Measurements from ENCODE around the gene GRIN1. TPM values are rescaled to one million over a fixed set of nuclear protein-coding genes. Genes with fewer than 3 reads are reported as not detected.

GRIN1 gene
- total RNA-seq, 6 experiments from 2014 or later = not detected

DNA sequence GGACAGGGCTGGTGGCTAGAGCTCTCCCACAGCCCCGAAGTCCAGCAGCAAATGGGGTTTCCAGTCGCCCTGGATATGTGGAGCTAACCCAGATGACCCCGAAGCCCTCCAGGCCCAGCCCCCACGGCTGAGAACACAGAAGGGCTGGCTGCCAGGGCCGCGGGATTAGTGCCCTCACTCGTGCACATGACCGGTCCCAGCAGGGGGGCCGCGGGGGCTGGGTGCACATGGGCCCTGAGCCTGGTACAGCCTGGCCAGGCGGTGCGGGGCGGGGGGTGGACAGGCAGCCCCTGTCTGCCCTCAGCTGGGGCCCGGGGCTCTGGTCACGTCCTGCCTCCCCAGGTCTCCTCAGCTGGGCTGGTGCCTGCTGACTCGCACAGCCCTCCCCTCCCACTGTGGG, 55.4 kb downstream of the GRIN1 start:
- peak in 2 of 3 donors; percentile 77 to 78 for DNase-seq
- H3K4me3 ChIP-seq = peak overlapping the region in 2 of 3 donors; percentile 4
- intact Hi-C loops (cut with DNase I) = no loop called here

GRCh38 chr9:137194909-137195308, 56.0 kb downstream of the GRIN1 start:
- H3K36me3 ChIP-seq = peaks cover 0 to 9% (median 0%) of the 10 kb centered on the region in 4 donors
- TF ChIP-seq POLR2A (IDR thresholded peaks at IDR 0.05) = no peak
- TF ChIP-seq, protein P1, sequence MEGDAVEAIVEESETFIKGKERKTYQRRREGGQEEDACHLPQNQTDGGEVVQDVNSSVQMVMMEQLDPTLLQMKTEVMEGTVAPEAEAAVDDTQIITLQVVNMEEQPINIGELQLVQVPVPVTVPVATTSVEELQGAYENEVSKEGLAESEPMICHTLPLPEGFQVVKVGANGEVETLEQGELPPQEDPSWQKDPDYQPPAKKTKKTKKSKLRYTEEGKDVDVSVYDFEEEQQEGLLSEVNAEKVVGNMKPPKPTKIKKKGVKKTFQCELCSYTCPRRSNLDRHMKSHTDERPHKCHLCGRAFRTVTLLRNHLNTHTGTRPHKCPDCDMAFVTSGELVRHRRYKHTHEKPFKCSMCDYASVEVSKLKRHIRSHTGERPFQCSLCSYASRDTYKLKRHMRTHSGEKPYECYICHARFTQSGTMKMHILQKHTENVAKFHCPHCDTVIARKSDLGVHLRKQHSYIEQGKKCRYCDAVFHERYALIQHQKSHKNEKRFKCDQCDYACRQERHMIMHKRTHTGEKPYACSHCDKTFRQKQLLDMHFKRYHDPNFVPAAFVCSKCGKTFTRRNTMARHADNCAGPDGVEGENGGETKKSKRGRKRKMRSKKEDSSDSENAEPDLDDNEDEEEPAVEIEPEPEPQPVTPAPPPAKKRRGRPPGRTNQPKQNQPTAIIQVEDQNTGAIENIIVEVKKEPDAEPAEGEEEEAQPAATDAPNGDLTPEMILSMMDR (IDR thresholded peaks at IDR 0.05) = no peak
- DNase-seq (no peak), ATAC-seq (peak in 2 of 4 donors; percentile 1 to 5)
- intact Hi-C loops (cut with DNase I) = no loop called here
- H3K27me3 ChIP-seq = no peaks in the 10 kb centered on the region
- H3K4me3 ChIP-seq = peak overlapping the region; percentile 4 to 19 (median 7)
- peak overlapping the region in 1 of 3 donors; percentile 55 for H3K27ac ChIP-seq
- H3K9me3 ChIP-seq = no peaks in the 10 kb centered on the region
- peaks cover 0 to 59% (median 23%) of the 10 kb centered on the region in 4 donors for H3K4me1 ChIP-seq
- WGBS (ENCODE audit: insufficient coverage, low coverage, low lambda C conversion rate, missing lambda C conversion rate) = 48% methylated on average over 7 of the region's 10 CpGs

More for the DNA sequence above, 55.4 kb downstream of the GRIN1 start:
- H3K36me3 ChIP-seq = peaks cover 0 to 10% (median 0%) of the 10 kb centered on the region in 4 donors
- H3K4me1 ChIP-seq = peaks cover 0 to 62% (median 25%) of the 10 kb centered on the region in 4 donors
- peak overlapping the region in 1 of 3 donors; percentile 55 for H3K27ac ChIP-seq
- ATAC-seq = peak in 2 of 4 donors; percentile 30 to 32
- WGBS (ENCODE audit: insufficient coverage, low coverage, low lambda C conversion rate, missing lambda C conversion rate) = 26% methylated on average over 7 of the region's 16 CpGs
- H3K9me3 ChIP-seq = no peaks in the 10 kb centered on the region
- no peak for TF ChIP-seq POLR2A (IDR thresholded peaks at IDR 0.05)
- TF ChIP-seq, protein P1 (IDR thresholded peaks at IDR 0.05) = no peak
- H3K27me3 ChIP-seq = no peaks in the 10 kb centered on the region

- no peaks in the 10 kb centered on the region for H3K27me3 ChIP-seq
- H3K4me1 ChIP-seq = peaks cover 0 to 53% (median 19%) of the 10 kb centered on the region in 4 donors
- TF ChIP-seq, protein P1 (IDR thresholded peaks at IDR 0.05) = no peak
- TF ChIP-seq POLR2A (IDR thresholded peaks at IDR 0.05) = no peak
- peaks cover 0 to under 1% (median 0%) of the 10 kb centered on the region in 4 donors for H3K36me3 ChIP-seq
- ATAC-seq (peak in 3 of 4 donors; percentile 2 to 12 (median 10)), DNase-seq (peak in 2 of 3 donors; percentile 72 to 74)
- peak overlapping the region; percentile 7 to 57 (median 19) for H3K4me3 ChIP-seq
- WGBS (ENCODE audit: insufficient coverage, low coverage, low lambda C conversion rate, missing lambda C conversion rate) = 27% methylated on average over 6 of the region's 21 CpGs
- no peaks in the 10 kb centered on the region for H3K9me3 ChIP-seq
- peak overlapping the region in 1 of 3 donors; percentile 71 for H3K27ac ChIP-seq
- intact Hi-C loops (cut with DNase I) = no loop called here
Observed at GRCh38 chr9:137195525-137196220, 56.7 kb downstream of the GRIN1 start.

DNA sequence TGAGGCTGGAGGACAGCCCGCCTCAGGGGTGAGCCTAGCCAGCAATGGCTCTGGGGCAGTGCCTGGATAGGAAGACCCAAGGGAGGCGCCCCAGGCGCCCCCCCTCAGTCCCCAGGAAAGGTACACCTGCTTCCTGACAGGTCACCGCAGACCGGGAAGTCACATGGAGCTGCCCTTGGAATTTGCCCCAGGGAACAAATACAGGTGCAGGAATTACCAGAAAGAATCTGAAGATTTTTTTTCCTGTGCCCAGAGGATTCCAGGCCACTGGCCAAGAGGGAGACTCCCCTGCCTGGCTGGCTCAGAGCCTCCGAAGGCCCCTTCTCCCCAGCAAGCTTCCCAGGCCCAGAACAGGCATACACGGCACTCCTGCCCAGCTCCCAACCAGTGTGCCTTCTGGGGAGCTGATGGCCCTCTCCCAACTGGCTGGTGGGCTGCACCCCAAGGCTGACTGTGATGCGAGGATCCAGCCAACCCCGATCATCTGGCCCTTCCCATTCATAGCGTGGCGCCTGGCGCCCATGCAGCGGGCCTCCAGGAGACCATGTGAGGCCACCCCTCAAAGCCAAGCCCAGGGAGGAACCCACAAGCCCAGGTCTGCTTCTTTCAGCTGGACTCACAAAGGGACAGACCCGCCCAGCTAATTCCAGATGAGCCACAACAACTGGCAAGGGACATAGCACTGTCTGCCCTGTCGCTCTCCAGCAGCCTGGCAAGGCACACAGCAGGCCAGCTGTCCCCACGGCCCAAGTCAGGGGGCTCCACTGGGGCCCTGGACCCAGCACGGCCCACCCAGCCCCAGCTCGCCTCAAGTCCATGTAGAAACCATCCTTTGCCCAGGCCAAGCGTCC, 59.3 kb downstream of the GRIN1 start:
- Histone ChIP-seq H3K4me3 (peak overlapping the region; percentile 54 to 73 (median 57)), H3K9me3 (no peaks in the 10 kb centered on the region), H3K27ac (peak overlapping the region; percentile 56 to 72 (median 71)), H3K36me3 (no peaks in the 10 kb centered on the region), H3K27me3 (no peaks in the 10 kb centered on the region), H3K4me1 (peaks cover 0 to 75% (median 27%) of the 10 kb centered on the region in 4 donors)
- intact Hi-C loops (cut with DNase I) = no loop called here
- peak; percentile 2 to 38 (median 13) for ATAC-seq
- TF ChIP-seq POLR2A (IDR thresholded peaks at IDR 0.05) = peak; percentile 18
- TF ChIP-seq, protein P1 (IDR thresholded peaks at IDR 0.05) = no peak
- peak; percentile 78 to 79 (median 78) for DNase-seq
- WGBS (ENCODE audit: insufficient coverage, low coverage, low lambda C conversion rate, missing lambda C conversion rate) = 33% methylated on average over 1 of the region's 19 CpGs

All from right lobe of liver (tissue), 6 donors.